ENCODE measurements around the gene SYNGR3. TPM values are rescaled to one million over a fixed set of nuclear protein-coding genes. Genes with fewer than 3 reads are reported as not detected.
"Not testable (repeated sequence)": the region's sequence is repeated elsewhere in the genome, so short reads cannot be mapped to it uniquely, and the experiment has no call there.

The SYNGR3 gene
- total and polyA plus RNA-seq, 12 donors = 0.54 to 10.9 (median 2.8) TPM; not detected in 2

- TF ChIP-seq POLR2A (IDR thresholded peaks at IDR 0.05) (no peak), CTCF (IDR thresholded peaks at IDR 0.05) (no peak)
Observed at GRCh38 chr16:1950047-1950446, 39.7 kb upstream of the SYNGR3 start.

GRCh38 chr16:1950559-1950958 lies 39.2 kb upstream of the SYNGR3 start:
- Histone ChIP-seq H3K27ac (no peak overlapping the region), H3K4me3 (no peak overlapping the region), H3K4me1 (replicated peaks in 1 of 2) (no peaks in the 10 kb centered on the region), H3K36me3 (replicated peaks in 1 of 2) (no peaks in the 10 kb centered on the region), H3K27me3 (no peaks in the 10 kb centered on the region), H3K9me3 (replicated peaks in 1 of 3) (no peaks in the 10 kb centered on the region)
- intact Hi-C loops (cut with DNase I) = no loop called here
- DNase-seq = no peak
- TF ChIP-seq POLR2A (IDR thresholded peaks at IDR 0.05) = no peak
- no peak for TF ChIP-seq CTCF (IDR thresholded peaks at IDR 0.05)
- WGBS, 4 donors = 76 to 87% (median 79%) methylated on average over 7 to 19 of the region's 19 CpGs

More at GRCh38 chr16:1950047-1950446, 39.7 kb upstream of the SYNGR3 start:
- DNase-seq = no peak
- Histone ChIP-seq H3K9me3 (replicated peaks in 1 of 3) (no peaks in the 10 kb centered on the region), H3K36me3 (replicated peaks in 1 of 2) (no peaks in the 10 kb centered on the region), H3K4me3 (no peak overlapping the region), H3K27ac (no peak overlapping the region), H3K27me3 (no peaks in the 10 kb centered on the region), H3K4me1 (replicated peaks in 1 of 2) (no peaks in the 10 kb centered on the region)
- WGBS, 4 donors = 60 to 67% (median 63%) methylated on average over 6 to 7 of the region's 7 CpGs
- intact Hi-C loops (cut with DNase I) = no loop called here

DNA sequence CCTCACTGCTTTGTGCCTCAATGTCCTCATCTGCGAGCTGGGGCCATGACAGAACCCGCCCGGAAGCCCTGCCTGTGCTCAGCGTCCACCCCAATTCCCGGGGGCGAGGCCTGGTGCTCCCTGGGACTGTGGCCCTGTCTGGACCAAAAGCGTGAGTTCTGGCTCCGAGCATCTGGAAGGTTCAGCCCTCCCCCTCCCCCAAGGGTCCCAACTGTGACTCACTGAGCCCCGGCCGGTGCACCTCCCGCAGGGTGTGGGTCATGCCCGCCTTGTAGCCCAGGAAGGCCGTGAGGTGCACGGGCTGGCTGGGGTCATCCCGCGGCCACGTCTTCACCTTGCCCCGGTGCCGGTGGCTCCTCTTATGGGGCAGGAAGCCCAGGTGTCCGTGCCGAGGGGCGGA lies 36.0 kb upstream of the SYNGR3 start:
- DNase-seq = peak in 1 of 7 donors; percentile 19
- no peaks in the 10 kb centered on the region for H3K4me1 ChIP-seq (replicated peaks in 1 of 2)
- H3K27me3 ChIP-seq = no peaks in the 10 kb centered on the region
- no peak for TF ChIP-seq CTCF (IDR thresholded peaks at IDR 0.05)
- no peaks in the 10 kb centered on the region for H3K9me3 ChIP-seq (replicated peaks in 1 of 3)
- H3K4me3 ChIP-seq = no peak overlapping the region
- 82 to 91% (median 83%) methylated on average over 5 to 22 of the region's 22 CpGs for WGBS, 4 donors
- H3K36me3 ChIP-seq (replicated peaks in 1 of 2) = no peaks in the 10 kb centered on the region
- H3K27ac ChIP-seq = no peak overlapping the region
- intact Hi-C loops (cut with DNase I) = no loop called here

GRCh38 chr16:1957434-1958142 lies 32.2 kb upstream of the SYNGR3 start:
- H3K9me3 ChIP-seq (replicated peaks in 1 of 3); H3K4me3 ChIP-seq; H3K27ac ChIP-seq; H3K27me3 ChIP-seq; H3K4me1 ChIP-seq (replicated peaks in 1 of 2); intact Hi-C loops (cut with DNase I): not testable (repeated sequence)
- DNase-seq = peak in 1 of 7 donors; percentile 20
- 81 to 93% (median 85%) methylated on average over 16 to 20 of the region's 22 CpGs for WGBS, 4 donors
- peaks cover 0 to 15% of the 10 kb centered on the region in 2 donors for H3K36me3 ChIP-seq (replicated peaks in 1 of 2)

DNA sequence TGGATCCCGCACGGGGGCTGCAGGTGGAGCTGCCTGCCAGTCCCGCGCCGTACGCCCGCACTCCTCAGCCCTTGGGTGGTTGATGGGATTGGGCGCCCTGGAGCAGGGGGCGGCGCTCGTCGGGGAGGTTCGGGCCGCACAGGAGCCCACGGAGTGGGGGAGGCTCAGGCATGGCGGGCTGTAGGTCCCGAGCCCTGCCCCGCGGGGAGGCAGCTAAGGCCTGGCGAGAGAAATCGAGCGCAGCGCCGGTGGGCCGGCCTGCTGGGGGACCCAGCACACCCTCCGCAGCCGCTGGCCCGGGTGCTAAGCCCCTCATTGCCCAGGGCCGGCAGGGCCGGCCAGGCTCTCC lies 31.7 kb upstream of the SYNGR3 start:
- H3K27me3 ChIP-seq; H3K27ac ChIP-seq; H3K9me3 ChIP-seq (replicated peaks in 1 of 3); intact Hi-C loops (cut with DNase I); H3K4me3 ChIP-seq: not testable (repeated sequence)
- Histone ChIP-seq H3K36me3 (replicated peaks in 1 of 2) (peaks cover 0 to 21% of the 10 kb centered on the region in 2 donors), H3K4me1 (replicated peaks in 1 of 2) (peaks cover 0 to 13% of the 10 kb centered on the region in 2 donors)
- peak in 2 of 7 donors; percentile 17 to 34 for DNase-seq
- 64 to 87% (median 69%) methylated on average over 3 to 30 of the region's 30 CpGs for WGBS, 4 donors

Data from adrenal gland (tissue), 12 donors.